Right atrium auricular region (tissue), 2 donors: ENCODE measurements around the gene TUT4. TPM values are rescaled to one million over a fixed set of nuclear protein-coding genes. Genes with fewer than 3 reads are reported as not detected.

Experiments
- DNase-seq: peaks from one replicate; pipeline ENCODE4 v3.0.0-alpha.2; 2019; ENCODE audit warnings: low spot score
- H3K27ac ChIP-seq, 2 donors: fragments of 200-600 bp; sonication (generic); 1 replicate in 1 of 2; 2 replicates in 1 of 2; pipeline ENCODE4 v1.5.1; 2016 to 2019
- H3K27me3 ChIP-seq, 2 donors: fragments of 200-600 bp; sonication (generic); one replicate each; pipeline versions ENCODE4 v1.5.1 to v1.6.0; 2017 to 2019
- H3K36me3 ChIP-seq: fragments of 200-600 bp; sonication (generic); one replicate; pipeline ENCODE4 v1.5.1; 2016
- H3K4me1 ChIP-seq, 2 donors: fragments of 200-600 bp; sonication (generic); one replicate each; pipeline versions ENCODE4 v1.5.1 to v1.6.0; 2017 to 2019
- H3K4me3 ChIP-seq, 2 donors: fragments of 200-600 bp; sonication (generic); 1 replicate in 1 of 2; 2 replicates in 1 of 2; pipeline ENCODE4 v1.5.1; 2017 to 2019; ENCODE audit warnings: mild to moderate bottlenecking in 1 of 2, moderate library complexity in 1 of 2
- H3K9me3 ChIP-seq, 2 donors: fragments of 200-600 bp; sonication (generic); one replicate each; pipeline ENCODE4 v1.5.1; 2019
- total RNA-seq, 2 donors: library from RNA; depleted of rRNA; stranded (reverse); fragments of >200 nt; gene quantifications; one replicate each; pipeline ENCODE4 v1.1.0, GENCODE V29; 2016
- TF ChIP-seq, protein P1 (sequence below), 2 donors: fragments of 200-600 bp; sonication (generic); IDR thresholded peaks; one replicate each; pipeline ENCODE4 v1.5.1; 2019; ENCODE audit warnings: antibody characterized with exemption in 2 of 2

TUT4 gene
- total RNA-seq, 2 donors from 2014 or later, result 27.4 to 33.3 TPM

DNA sequence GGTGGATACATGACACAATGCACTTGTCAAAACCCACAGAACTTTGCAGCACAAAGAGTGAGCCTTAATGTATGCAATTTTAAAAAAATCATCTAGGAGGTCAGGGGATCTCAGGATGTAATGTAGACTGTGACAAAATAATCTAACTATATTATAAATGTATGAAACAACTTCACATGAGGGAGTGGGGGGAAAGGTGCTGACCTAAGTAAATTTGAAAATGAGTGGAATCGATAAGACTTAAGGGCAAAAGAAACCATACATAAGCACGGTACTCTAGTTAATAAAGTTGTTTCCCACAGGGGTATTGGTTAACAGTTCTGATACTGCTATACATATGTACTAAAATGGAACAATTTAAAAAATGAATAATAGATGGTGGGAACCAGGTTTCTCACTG lies 83.8 kb downstream of the TUT4 start:
- Histone ChIP-seq H3K9me3 (no peaks in the 10 kb centered on the region), H3K36me3 (peaks cover 3% of the 10 kb centered on the region), H3K27me3 (no peaks in the 10 kb centered on the region), H3K4me1 (no peaks in the 10 kb centered on the region), H3K27ac (no peak overlapping the region), H3K4me3 (no peak overlapping the region)
- TF ChIP-seq, protein P1, sequence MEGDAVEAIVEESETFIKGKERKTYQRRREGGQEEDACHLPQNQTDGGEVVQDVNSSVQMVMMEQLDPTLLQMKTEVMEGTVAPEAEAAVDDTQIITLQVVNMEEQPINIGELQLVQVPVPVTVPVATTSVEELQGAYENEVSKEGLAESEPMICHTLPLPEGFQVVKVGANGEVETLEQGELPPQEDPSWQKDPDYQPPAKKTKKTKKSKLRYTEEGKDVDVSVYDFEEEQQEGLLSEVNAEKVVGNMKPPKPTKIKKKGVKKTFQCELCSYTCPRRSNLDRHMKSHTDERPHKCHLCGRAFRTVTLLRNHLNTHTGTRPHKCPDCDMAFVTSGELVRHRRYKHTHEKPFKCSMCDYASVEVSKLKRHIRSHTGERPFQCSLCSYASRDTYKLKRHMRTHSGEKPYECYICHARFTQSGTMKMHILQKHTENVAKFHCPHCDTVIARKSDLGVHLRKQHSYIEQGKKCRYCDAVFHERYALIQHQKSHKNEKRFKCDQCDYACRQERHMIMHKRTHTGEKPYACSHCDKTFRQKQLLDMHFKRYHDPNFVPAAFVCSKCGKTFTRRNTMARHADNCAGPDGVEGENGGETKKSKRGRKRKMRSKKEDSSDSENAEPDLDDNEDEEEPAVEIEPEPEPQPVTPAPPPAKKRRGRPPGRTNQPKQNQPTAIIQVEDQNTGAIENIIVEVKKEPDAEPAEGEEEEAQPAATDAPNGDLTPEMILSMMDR (IDR thresholded peaks at IDR 0.05), result no peak
- no peak for DNase-seq

DNA sequence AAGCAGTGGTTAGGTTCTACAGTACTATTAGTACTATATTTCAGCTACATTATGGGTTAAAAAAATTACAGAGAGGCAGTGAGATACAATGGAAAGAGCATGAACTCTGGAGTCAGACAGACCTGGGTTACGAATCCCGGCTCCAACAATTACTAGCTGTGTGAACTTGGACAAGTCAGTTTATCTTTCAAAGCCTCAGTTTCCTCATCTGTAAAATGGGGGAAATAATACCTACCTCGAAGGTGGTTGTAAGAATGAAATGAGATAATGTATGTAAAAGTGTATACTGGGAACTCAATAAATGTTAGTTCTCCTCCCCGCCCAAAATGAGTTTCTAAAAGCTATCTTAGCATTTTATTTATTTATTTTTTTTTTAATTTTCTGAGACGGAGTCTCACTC lies 89.0 kb downstream of the TUT4 start:
- peaks cover 14% of the 10 kb centered on the region for H3K36me3 ChIP-seq

DNA sequence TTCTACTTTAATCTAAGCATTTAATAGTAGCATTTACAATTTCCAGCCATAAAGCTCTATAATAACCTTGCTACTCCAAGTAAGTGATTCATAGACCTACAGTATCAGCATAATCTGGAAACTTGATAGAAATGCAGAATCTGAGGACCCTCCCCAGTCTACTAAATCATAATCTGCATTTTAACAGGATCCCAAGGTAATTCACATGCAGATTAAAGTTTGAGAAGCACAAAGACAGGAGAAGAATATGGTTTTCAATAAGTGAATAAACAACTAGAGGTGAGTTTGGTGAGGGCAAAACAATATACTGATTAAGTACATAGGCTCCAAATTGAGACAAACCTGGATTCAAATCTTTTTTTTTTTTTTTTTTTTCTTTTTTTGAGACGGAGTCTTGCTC lies 91.1 kb downstream of the TUT4 start:
- H3K36me3 ChIP-seq, result peaks cover 13% of the 10 kb centered on the region
- no peak overlapping the region for H3K27ac ChIP-seq
- H3K4me3 ChIP-seq, result no peak overlapping the region
- no peaks in the 10 kb centered on the region for H3K4me1 ChIP-seq
- TF ChIP-seq, protein P1 (IDR thresholded peaks at IDR 0.05), result no peak
- DNase-seq, result no peak
- no peaks in the 10 kb centered on the region for H3K9me3 ChIP-seq
- H3K27me3 ChIP-seq, result no peaks in the 10 kb centered on the region

More for the DNA sequence above, 89.0 kb downstream of the TUT4 start:
- no peaks in the 10 kb centered on the region for H3K9me3 ChIP-seq
- no peaks in the 10 kb centered on the region for H3K4me1 ChIP-seq
- DNase-seq, result no peak
- no peak overlapping the region for H3K27ac ChIP-seq
- TF ChIP-seq, protein P1 (IDR thresholded peaks at IDR 0.05), result no peak
- no peaks in the 10 kb centered on the region for H3K27me3 ChIP-seq
- no peak overlapping the region for H3K4me3 ChIP-seq

DNA sequence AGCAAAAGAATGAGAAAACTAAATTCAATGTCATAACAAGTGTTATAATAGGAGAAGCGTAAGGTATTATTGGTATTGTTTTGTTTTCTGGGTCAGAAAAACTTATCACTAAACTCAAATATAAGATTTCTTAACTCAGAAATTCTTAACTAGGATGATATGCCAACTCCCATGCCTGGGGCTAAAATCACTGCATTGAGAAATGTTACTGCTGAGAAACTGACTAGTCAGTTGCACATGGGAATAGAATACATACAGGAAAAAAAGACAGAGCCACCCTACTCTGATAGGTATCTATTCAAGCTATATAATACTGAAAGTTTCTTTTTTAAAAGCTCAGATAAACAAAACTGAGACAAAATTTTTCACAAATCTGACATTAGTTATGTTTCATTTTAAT lies 92.2 kb downstream of the TUT4 start:
- TF ChIP-seq, protein P1 (IDR thresholded peaks at IDR 0.05), result no peak
- Histone ChIP-seq H3K27me3 (no peaks in the 10 kb centered on the region), H3K36me3 (peaks cover 11% of the 10 kb centered on the region), H3K27ac (no peak overlapping the region), H3K9me3 (no peaks in the 10 kb centered on the region), H3K4me3 (no peak overlapping the region), H3K4me1 (no peaks in the 10 kb centered on the region)
- no peak for DNase-seq

DNA sequence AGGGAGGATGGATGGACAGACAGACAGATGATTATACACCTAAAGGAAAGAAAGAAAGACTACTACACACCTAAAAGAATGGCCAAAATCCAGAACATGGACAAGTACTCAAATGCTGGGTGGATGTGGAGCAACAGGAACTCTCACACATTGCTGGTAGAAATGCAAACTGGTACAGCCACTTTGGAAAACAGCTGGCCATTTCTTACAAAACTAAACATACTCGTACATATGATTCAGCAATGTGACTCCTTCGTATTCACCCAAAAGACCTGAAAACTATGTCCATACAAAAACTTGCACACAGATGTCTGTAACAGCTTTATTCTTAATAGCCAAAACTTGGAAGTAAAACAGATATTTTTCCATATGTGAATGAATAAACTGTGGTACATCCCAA lies 97.2 kb downstream of the TUT4 start:
- no peak for DNase-seq
- H3K36me3 ChIP-seq, result no peaks in the 10 kb centered on the region
- H3K9me3 ChIP-seq, result no peaks in the 10 kb centered on the region
- no peak overlapping the region for H3K27ac ChIP-seq
- H3K4me1 ChIP-seq, result no peaks in the 10 kb centered on the region
- no peak overlapping the region for H3K4me3 ChIP-seq
- H3K27me3 ChIP-seq, result no peaks in the 10 kb centered on the region
- TF ChIP-seq, protein P1 (IDR thresholded peaks at IDR 0.05), result no peak

DNA sequence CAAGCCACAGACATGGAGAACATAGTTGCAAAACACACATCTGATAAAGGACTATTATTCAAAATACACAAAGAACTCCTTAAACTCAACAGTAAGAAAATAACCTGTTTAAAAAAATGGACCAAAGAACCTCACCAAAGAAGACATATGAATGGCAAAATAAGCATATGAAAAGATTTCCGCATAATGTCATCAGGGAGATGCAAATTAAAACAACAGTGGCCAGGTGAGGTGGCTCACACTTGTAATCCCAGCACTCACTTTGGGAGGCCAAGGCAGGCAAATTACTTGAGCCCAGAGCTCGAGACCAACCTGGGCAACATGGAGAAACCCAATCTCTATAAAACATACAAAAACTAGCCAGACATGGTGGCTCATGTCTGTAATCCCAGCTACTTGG lies 98.1 kb downstream of the TUT4 start:
- H3K27me3 ChIP-seq, result no peaks in the 10 kb centered on the region
- TF ChIP-seq, protein P1 (IDR thresholded peaks at IDR 0.05), result no peak
- no peaks in the 10 kb centered on the region for H3K36me3 ChIP-seq
- H3K4me3 ChIP-seq, result no peak overlapping the region
- H3K9me3 ChIP-seq, result no peaks in the 10 kb centered on the region
- no peaks in the 10 kb centered on the region for H3K4me1 ChIP-seq
- H3K27ac ChIP-seq, result no peak overlapping the region
- DNase-seq, result no peak
